ENCODE data around the gene FILIP1. TPM values are rescaled to one million over a fixed set of nuclear protein-coding genes. Genes with fewer than 3 reads are reported as not detected.

The FILIP1 gene
- total and polyA plus RNA-seq, 2 of the 8 experiments (the other 6 are each of a cell fraction or from before 2014, with no cell fraction given) = 2.4 to 5.7 TPM

- Histone ChIP-seq H3K23ac (ENCODE audit: insufficient read length) (no peak overlapping the region), H3K79me2 (ENCODE audit: control insufficient read depth in 1 of 2, insufficient read depth in 2 of 2, low read length in 2 of 2) (no peaks in the 10 kb centered on the region), H3K14ac (ENCODE audit: insufficient read length) (no peak overlapping the region), H3K79me1 (ENCODE audit: low read depth, low read length) (no peaks in the 10 kb centered on the region), H4K5ac (ENCODE audit: insufficient read length, low read depth, low read length) (no peak overlapping the region), H3K4me3 (ENCODE audit: extremely low read depth in 1 of 4, insufficient read depth in 2 of 4, low read depth in 3 of 4, low read length in 4 of 4) (no peak overlapping the region), H2BK15ac (ENCODE audit: low read length) (no peak overlapping the region), H3K23me2 (ENCODE audit: low read depth, low read length) (no peaks in the 10 kb centered on the region), H2AFZ (ENCODE audit: low read length) (no peak overlapping the region), H3K4me2 (ENCODE audit: insufficient read depth in 1 of 2, low read depth in 2 of 2, low read length in 2 of 2) (no peak overlapping the region), H3K27me3 (replicated peaks in 1 of 4; ENCODE audit: control insufficient read depth in 3 of 4, extremely low read depth in 1 of 4, insufficient read depth in 3 of 4, low read length in 3 of 4) (no peaks in the 10 kb centered on the region), H3K36me3 (ENCODE audit: control insufficient read depth in 2 of 4, insufficient read depth in 4 of 4, low read length in 3 of 4) (no peaks in the 10 kb centered on the region), H3K9ac (replicated peaks in 1 of 4; ENCODE audit: extremely low read depth in 1 of 4, low read depth in 3 of 4, low read length in 3 of 4) (no peak overlapping the region), H3K4me1 (replicated peaks in 1 of 4; ENCODE audit: control insufficient read depth in 3 of 4, insufficient read depth in 4 of 4, low read length in 3 of 4) (peaks cover 0 to 3% (median 0%) of the 10 kb centered on the region in 4 experiments; a peak in 3 of 7 replicates), H4K8ac (ENCODE audit: extremely low read depth, insufficient read depth, low read length) (no peak overlapping the region), H2BK20ac (ENCODE audit: low read length) (no peak overlapping the region), H3K9me3 (ENCODE audit: insufficient read depth in 2 of 2, low read depth in 1 of 2, low read length in 1 of 2) (no peaks in the 10 kb centered on the region), H3K56ac (replicated peaks; ENCODE audit: insufficient read length, low read depth, low read length) (no peak overlapping the region), H4K20me1 (replicated peaks in 1 of 2; ENCODE audit: control insufficient read depth in 1 of 2, insufficient read depth in 2 of 2, low read length in 2 of 2) (no peaks in the 10 kb centered on the region), H2BK5ac (ENCODE audit: low read depth, low read length) (no peak overlapping the region), H2BK120ac (replicated peaks; ENCODE audit: low read depth, low read length) (no peak overlapping the region), H2BK12ac (ENCODE audit: low read depth, low read length) (no peak overlapping the region), H3K4ac (replicated peaks; ENCODE audit: insufficient read length, low read depth, low read length) (no peak overlapping the region), H3K27ac (ENCODE audit: low read depth, low read length) (no peak overlapping the region), H2AK5ac (ENCODE audit: low read depth, low read length) (no peak overlapping the region), H3K18ac (ENCODE audit: extremely low read depth, low read length) (no peak overlapping the region), H4K91ac (replicated peaks; ENCODE audit: insufficient read length, low read length) (no peak overlapping the region)
- TF ChIP-seq TBP (IDR thresholded peaks at IDR 0.05; ENCODE audit: low read depth, low read length) (no peak), JUN (IDR thresholded peaks at IDR 0.05; ENCODE audit: low read depth, low read length) (no peak), TCF12 (IDR thresholded peaks at IDR 0.05; ENCODE audit: low read depth, low read length) (no peak), SIX5 (IDR thresholded peaks at IDR 0.05; ENCODE audit: low read depth, low read length) (no peak), BCL11A (IDR thresholded peaks at IDR 0.05; ENCODE audit: low read depth in 2 of 2, low read length in 2 of 2) (no peak), GTF2F1 (IDR thresholded peaks at IDR 0.05; ENCODE audit: borderline replicate concordance, low read depth, low read length) (no peak), KDM1A (IDR thresholded peaks at IDR 0.05; ENCODE audit: borderline replicate concordance, low read length) (no peak), KDM4A (IDR thresholded peaks at IDR 0.05; ENCODE audit: low read depth, low read length, severe bottlenecking) (no peak), TAF7 (optimal IDR thresholded peaks at IDR 0.05; ENCODE audit: borderline replicate concordance, low read depth, low read length) (no peak)
- 95% methylated on average over 3 of the region's 3 CpGs; no CpG with 5 or more reads in 1 of the 2 experiments for WGBS, 2 experiments (ENCODE audit: extremely low coverage in 1 of 2, insufficient coverage in 1 of 2, insufficient read length in 1 of 2, insufficient replicate concordance in 2 of 2, low coverage in 1 of 2, low lambda C conversion rate in 2 of 2, missing lambda C conversion rate in 1 of 2)
- POLR2A ChIA-PET (ENCODE audit: partially characterized antibody) = no interaction called here
- CTCF ChIA-PET (ENCODE audit: partially characterized antibody) = no interaction called here
- FAIRE-seq = no peak
- no peak for DNase-seq (ENCODE audit: low read depth in 1 of 2, low spot score in 2 of 2)
Measured at GRCh38 chr6:75497994-75498393, 4.4 kb upstream of the FILIP1 start.

Measured in H1 (cell line).